ENCODE results near the gene TGFA. TPM values are rescaled to one million over a fixed set of nuclear protein-coding genes. Genes with fewer than 3 reads are reported as not detected.

Gene TGFA
- 1.1 and 7.2 TPM in 2 replicates for total RNA-seq

DNA sequence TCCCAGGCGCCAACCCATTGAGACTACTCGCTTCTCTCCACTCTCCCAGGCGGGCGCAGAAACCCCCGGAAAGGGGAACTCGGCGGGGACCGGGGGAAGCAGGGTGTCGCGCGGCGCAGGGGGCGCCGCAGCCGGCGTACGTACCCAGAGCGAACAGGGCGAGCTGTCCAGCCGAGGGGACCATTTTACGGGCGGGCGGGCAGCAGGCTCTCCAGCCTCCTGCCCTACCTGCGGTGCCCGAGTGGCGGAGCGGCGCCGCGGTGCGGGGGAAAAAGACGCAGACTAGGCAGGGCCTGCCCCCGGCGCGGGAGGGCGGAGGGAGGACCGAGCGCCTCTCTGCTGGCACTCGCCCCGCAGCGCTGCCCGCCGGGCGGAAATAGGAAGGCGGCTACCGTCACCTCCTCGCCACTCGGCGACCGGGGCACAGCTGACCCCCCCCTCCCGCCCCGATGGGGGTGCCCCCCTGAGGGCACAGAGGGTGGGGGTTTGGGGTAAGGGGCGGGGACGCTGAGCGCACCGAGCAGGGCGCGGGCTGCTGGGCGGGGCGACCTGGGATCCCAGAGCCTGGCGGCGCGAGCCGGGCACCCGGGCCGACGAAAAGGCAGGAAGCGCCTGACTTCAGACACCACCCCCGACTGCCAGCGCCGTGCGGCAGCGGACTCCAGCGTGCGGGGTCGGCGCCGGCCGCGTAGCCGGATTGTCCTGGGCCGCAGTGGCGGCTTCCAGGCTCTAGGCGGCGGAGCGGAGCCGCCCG, at the start of gene TGFA:
Gene TGFA, minus strand, starts transcription at position 243 of the 754 bp plus-strand sequence. Its CDS starts 59 bp downstream, at position 184.

Other genes with a start within 250 kb of the TGFA start
- gene ADD2, start 214.4 kb upstream of the TGFA start, total RNA-seq = 3.4 and 5.2 TPM in 2 replicates
- gene FIGLA, start 236.8 kb upstream of the TGFA start, total RNA-seq = not detected in 2 replicates

Data from mesangial cell (primary cell).